ENCODE results near the gene CAPG. TPM values are rescaled to one million over a fixed set of nuclear protein-coding genes. Genes with fewer than 3 reads are reported as not detected.
A peak's percentile ranks its signal among the peaks of the same experiment; 100 is the strongest.

The CAPG gene
- total and polyA plus RNA-seq, 9 of the 15 experiments (the other 6 are each of a cell fraction or from before 2014, with no cell fraction given): 10.6 to 90.4 (median 56.0) TPM

DNA sequence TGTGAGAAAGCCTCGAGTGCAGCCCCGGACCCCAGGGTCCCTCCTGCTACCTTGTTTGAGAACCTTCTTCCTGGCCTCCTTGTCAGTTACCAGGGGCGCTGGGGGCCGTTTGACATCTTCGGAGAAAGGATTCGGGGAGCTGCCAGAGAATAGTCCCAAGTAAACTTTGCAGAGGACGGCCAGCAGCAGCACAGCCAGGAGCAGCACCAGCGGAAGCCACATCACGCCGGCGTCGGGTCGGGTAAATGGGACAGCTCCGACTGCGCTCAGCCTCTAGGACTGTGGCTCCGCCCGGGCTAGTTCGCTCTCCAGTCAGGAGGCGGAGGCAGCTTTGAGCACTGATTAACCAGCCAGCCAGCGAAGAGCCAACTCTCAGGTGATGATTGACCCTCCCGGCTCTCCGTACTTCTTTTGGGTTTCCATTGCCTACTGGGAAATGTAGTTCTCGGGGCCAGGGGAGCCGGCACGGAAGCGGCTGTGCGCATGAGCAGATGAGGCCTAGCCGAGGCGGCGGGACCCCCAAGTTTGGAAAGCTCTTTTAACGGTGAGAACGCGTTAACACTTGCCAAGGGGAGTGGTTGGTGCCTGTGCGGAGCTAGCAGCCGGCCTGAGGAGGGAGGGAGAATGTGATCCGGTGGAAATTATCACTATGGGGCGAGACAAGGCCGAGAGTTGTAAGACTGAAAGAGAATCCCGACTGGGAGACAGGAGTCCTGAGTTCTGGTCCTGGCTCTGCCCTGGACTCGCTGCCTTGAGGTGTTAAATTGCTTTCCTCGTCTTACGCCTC, 55.7 kb downstream of the CAPG start, which contains the start of the genes ELMOD3 and RETSAT (continued):
- no peak for TF ChIP-seq MLLT1 (IDR thresholded peaks at IDR 0.05)
- TF ChIP-seq ELK3 (CRISPR knock-in tag; IDR thresholded peaks at IDR 0.05): no peak
- TF ChIP-seq NR2C1 (IDR thresholded peaks at IDR 0.05): no peak
- TF ChIP-seq NR2C1 (tag; IDR thresholded peaks at IDR 0.05): 0 out of 2 replicates have a peak, but pooled peaks have one; percentile 26
- TF ChIP-seq RBM25 (IDR thresholded peaks at IDR 0.05; ENCODE audit: low read depth, low read length, severe bottlenecking): no peak
- peak; percentile 25 for TF ChIP-seq CCNT2 (IDR thresholded peaks at IDR 0.05; ENCODE audit: borderline replicate concordance, extremely low read depth, insufficient read length, low read depth, low read length)
- no peak for TF ChIP-seq FOS (IDR thresholded peaks at IDR 0.05; ENCODE audit: extremely low read depth, insufficient read length)
- TF ChIP-seq KLF6 (CRISPR knock-in tag; IDR thresholded peaks at IDR 0.05; ENCODE audit: borderline replicate concordance): no peak
- TF ChIP-seq POLR2H (tag; IDR thresholded peaks at IDR 0.05; ENCODE audit: low read depth): peak; percentile 90
- TF ChIP-seq MBD2 (IDR thresholded peaks at IDR 0.05; ENCODE audit: borderline replicate concordance, low read depth): peak; percentile 81; the same call in 1 of the 2 replicates
- TF ChIP-seq CCAR2 (IDR thresholded peaks at IDR 0.05; ENCODE audit: low read depth, low read length): no peak
- no peak for TF ChIP-seq NR2F6 (CRISPR knock-in tag; IDR thresholded peaks at IDR 0.05)
- TF ChIP-seq POLR2AphosphoS2 (IDR thresholded peaks at IDR 0.05; ENCODE audit: low read length): peak; percentile 40; the same call in 1 of the 2 replicates
- TF ChIP-seq ZBTB1 (CRISPR knock-in tag; IDR thresholded peaks at IDR 0.05; ENCODE audit: borderline replicate concordance, low read depth): peak; percentile 78; the same call in 1 of the 2 replicates
- TF ChIP-seq THAP12 (CRISPR knock-in tag; IDR thresholded peaks at IDR 0.05): no peak
- peak; percentile 82; the same call in 1 of the 2 replicates for TF ChIP-seq THRB (CRISPR knock-in tag; conservative IDR thresholded peaks at IDR 0.05)
- TF ChIP-seq HDAC1 (IDR thresholded peaks at IDR 0.05): peak in 1 of 2 experiments; percentile 46; a peak in 2 of 4 replicates
- TF ChIP-seq EZH2 (IDR thresholded peaks at IDR 0.05; ENCODE audit: borderline replicate concordance, low read depth, low read length): no peak
- no peak for TF ChIP-seq COPS2 (conservative IDR thresholded peaks at IDR 0.05)
- TF ChIP-seq PYGO2 (tag; IDR thresholded peaks at IDR 0.05): no peak
- TF ChIP-seq RBBP5 (IDR thresholded peaks at IDR 0.05; ENCODE audit: borderline replicate concordance, insufficient read depth, low read length, poor library complexity, severe bottlenecking): no peak
